DOHH2 (cell line): ENCODE measurements around the gene SLC2A2.

Experiments
- H3F3A ChIP-seq: fragments of 200-600 bp; sonication (generic), shearing (Covaris generic); 2 replicates; pipeline ENCODE4 v1.6.0; 2016; ENCODE audit warnings: antibody characterized with exemption, mild to moderate bottlenecking; ENCODE audit not compliant: control insufficient read depth, insufficient read depth
- H3K27ac ChIP-seq: fragments of 200-600 bp; sonication (generic); 2 replicates; pipeline ENCODE4 v1.5.1; 2014; ENCODE audit warnings: low read depth, mild to moderate bottlenecking, low read length, moderate library complexity
- H3K27me3 ChIP-seq: fragments of 200-600 bp; sonication (generic); 2 replicates; pipeline ENCODE4 v1.6.1; 2014; ENCODE audit warnings: mild to moderate bottlenecking, low read length, mixed read lengths; ENCODE audit not compliant: control insufficient read depth
- H3K36me3 ChIP-seq: fragments of 200-600 bp; sonication (generic); 2 replicates; pipeline ENCODE4 v1.6.1; 2014; ENCODE audit warnings: mild to moderate bottlenecking, low read length, moderate library complexity, mixed read lengths; ENCODE audit not compliant: control insufficient read depth
- H3K4me1 ChIP-seq: fragments of 200-600 bp; sonication (generic); 2 replicates; pipeline ENCODE4 v1.6.1; 2014; ENCODE audit warnings: mild to moderate bottlenecking, low read length, mixed read lengths; ENCODE audit not compliant: control insufficient read depth
- H3K4me2 ChIP-seq: fragments of 200-600 bp; sonication (generic); 2 replicates; pipeline ENCODE4 v1.6.0; 2014; ENCODE audit warnings: mild to moderate bottlenecking, low read length, moderate library complexity
- H3K4me3 ChIP-seq: fragments of 200-600 bp; sonication (generic); 2 replicates; pipeline ENCODE4 v1.5.1; 2014; ENCODE audit warnings: mild to moderate bottlenecking, low read length, mixed read lengths
- H3K79me2 ChIP-seq: fragments of 200-600 bp; sonication (generic); 2 replicates; pipeline ENCODE4 v1.6.1; 2014; ENCODE audit warnings: mild to moderate bottlenecking, low read length, mixed read lengths; ENCODE audit not compliant: control insufficient read depth
- H3K9me2 ChIP-seq: fragments of 200-600 bp; sonication (generic); replicated peaks from 2 replicates; pipeline ENCODE4 v1.6.1; 2014; ENCODE audit warnings: mild to moderate bottlenecking, low read length, mixed read lengths; ENCODE audit not compliant: control insufficient read depth
- H3K9me3 ChIP-seq: fragments of 200-600 bp; sonication (generic); 2 replicates; pipeline ENCODE4 v1.6.1; 2014; ENCODE audit warnings: antibody characterized with exemption, low read length, mixed read lengths; ENCODE audit not compliant: control insufficient read depth, insufficient read depth
- H4K20me1 ChIP-seq: fragments of 200-600 bp; sonication (generic); 2 replicates; pipeline ENCODE4 v1.6.0; 2014; ENCODE audit warnings: low read depth, mild to moderate bottlenecking, antibody characterized with exemption, low read length, moderate library complexity; ENCODE audit not compliant: control insufficient read depth, insufficient read depth
- CTCF ChIP-seq: fragments of 200-600 bp; sonication (generic); IDR thresholded peaks from one replicate; pipeline ENCODE4 v1.5.1; 2014; ENCODE audit warnings: antibody characterized with exemption, mild to moderate bottlenecking, low read depth, low read length; ENCODE audit not compliant: poor library complexity, severe bottlenecking
- EZH2phosphoT487 ChIP-seq: fragments of 200-600 bp; sonication (generic); IDR thresholded peaks from 2 replicates; pipeline ENCODE4 v1.6.1; 2017; ENCODE audit warnings: borderline replicate concordance, mild to moderate bottlenecking, antibody characterized with exemption, low read length, moderate library complexity, mixed read lengths

Gene SLC2A2

GRCh38 chr3:171046760-171047159 is 20.2 kb upstream of the SLC2A2 start:
- no peaks in the 10 kb centered on the region for H3F3A ChIP-seq
- H3K27me3 ChIP-seq, result no peaks in the 10 kb centered on the region
- H4K20me1 ChIP-seq, result no peaks in the 10 kb centered on the region
- H3K4me1 ChIP-seq, result no peaks in the 10 kb centered on the region
- no peak overlapping the region for H3K27ac ChIP-seq
- no peak overlapping the region for H3K4me3 ChIP-seq
- H3K9me3 ChIP-seq, result no peaks in the 10 kb centered on the region
- no peaks in the 10 kb centered on the region for H3K9me2 ChIP-seq
- H3K79me2 ChIP-seq, result no peaks in the 10 kb centered on the region
- TF ChIP-seq EZH2phosphoT487, result no peak
- no peak for TF ChIP-seq CTCF
- no peak overlapping the region for H3K4me2 ChIP-seq
- H3K36me3 ChIP-seq, result no peaks in the 10 kb centered on the region

- Histone ChIP-seq H3K27ac (no peak overlapping the region), H3F3A (no peaks in the 10 kb centered on the region), H3K9me3 (no peaks in the 10 kb centered on the region), H3K4me3 (no peak overlapping the region), H3K79me2 (no peaks in the 10 kb centered on the region), H3K27me3 (no peaks in the 10 kb centered on the region), H3K4me1 (no peaks in the 10 kb centered on the region), H3K36me3 (no peaks in the 10 kb centered on the region), H3K9me2 (no peaks in the 10 kb centered on the region), H4K20me1 (no peaks in the 10 kb centered on the region), H3K4me2 (no peak overlapping the region)
- TF ChIP-seq EZH2phosphoT487, result no peak
- no peak for TF ChIP-seq CTCF
Measured at GRCh38 chr3:171044835-171045793, 18.6 kb upstream of the SLC2A2 start.

GRCh38 chr3:171044384-171044783 is 17.9 kb upstream of the SLC2A2 start:
- no peak overlapping the region for H3K4me3 ChIP-seq
- no peaks in the 10 kb centered on the region for H3K9me3 ChIP-seq
- H3K79me2 ChIP-seq, result no peaks in the 10 kb centered on the region
- no peak overlapping the region for H3K27ac ChIP-seq
- no peak overlapping the region for H3K4me2 ChIP-seq
- no peaks in the 10 kb centered on the region for H3F3A ChIP-seq
- no peaks in the 10 kb centered on the region for H3K4me1 ChIP-seq
- H3K9me2 ChIP-seq, result no peaks in the 10 kb centered on the region
- H3K27me3 ChIP-seq, result no peaks in the 10 kb centered on the region
- TF ChIP-seq EZH2phosphoT487 (no peak), CTCF (no peak)
- H4K20me1 ChIP-seq, result no peaks in the 10 kb centered on the region
- no peaks in the 10 kb centered on the region for H3K36me3 ChIP-seq
